ENCODE data around the gene NSUN3. TPM values are rescaled to one million over a fixed set of nuclear protein-coding genes. Genes with fewer than 3 reads are reported as not detected.

Gene NSUN3
- total RNA-seq, 1 donor, result 13.4 TPM

GRCh38 chr3:94069194-94069813, 6.4 kb downstream of the NSUN3 start:
- DNase-seq (ENCODE audit: insufficient read length, low spot score, missing footprints), result peak; percentile 27
- H2AFZ ChIP-seq (ENCODE audit: low read length), result peak overlapping the region; percentile 75
- H3K4me2 ChIP-seq (ENCODE audit: insufficient read depth, low read length), result peak overlapping the region; percentile 71
- no peaks in the 10 kb centered on the region for H4K20me1 ChIP-seq (ENCODE audit: insufficient read depth, low read length)
- peaks cover 23% of the 10 kb centered on the region for H3K79me2 ChIP-seq (ENCODE audit: insufficient read depth, low read length)
- TF ChIP-seq CTCF (IDR thresholded peaks at IDR 0.05; ENCODE audit: extremely low read depth, low read depth, low read length), result peak; percentile 59
- no peaks in the 10 kb centered on the region for H3K9me3 ChIP-seq (ENCODE audit: low read depth, low read length)
- no peaks in the 10 kb centered on the region for H3K36me3 ChIP-seq (ENCODE audit: insufficient read depth, low read length)
- H3K4me3 ChIP-seq (ENCODE audit: insufficient read depth, low read length), result peak overlapping the region; percentile 29
- no peaks in the 10 kb centered on the region for H3K27me3 ChIP-seq (ENCODE audit: insufficient read depth, low read length)
- peaks cover 7% of the 10 kb centered on the region for H3K4me1 ChIP-seq (ENCODE audit: insufficient read depth, low read length)
- peak overlapping the region; percentile 21 for H3K27ac ChIP-seq (ENCODE audit: low read depth, low read length)

GRCh38 chr3:94070341-94070911, 7.6 kb downstream of the NSUN3 start:
- H3K9me3 ChIP-seq (ENCODE audit: low read depth, low read length), result no peaks in the 10 kb centered on the region
- no peaks in the 10 kb centered on the region for H3K36me3 ChIP-seq (ENCODE audit: insufficient read depth, low read length)
- H3K4me3 ChIP-seq (ENCODE audit: insufficient read depth, low read length), result no peak overlapping the region
- no peak for TF ChIP-seq CTCF (IDR thresholded peaks at IDR 0.05; ENCODE audit: extremely low read depth, low read depth, low read length)
- H3K27ac ChIP-seq (ENCODE audit: low read depth, low read length), result no peak overlapping the region
- no peak overlapping the region for H3K4me2 ChIP-seq (ENCODE audit: insufficient read depth, low read length)
- H3K79me2 ChIP-seq (ENCODE audit: insufficient read depth, low read length), result peaks cover 14% of the 10 kb centered on the region
- no peak overlapping the region for H2AFZ ChIP-seq (ENCODE audit: low read length)
- no peak for DNase-seq (ENCODE audit: insufficient read length, low spot score, missing footprints)
- H3K27me3 ChIP-seq (ENCODE audit: insufficient read depth, low read length), result no peaks in the 10 kb centered on the region
- no peaks in the 10 kb centered on the region for H4K20me1 ChIP-seq (ENCODE audit: insufficient read depth, low read length)
- peaks cover 4% of the 10 kb centered on the region for H3K4me1 ChIP-seq (ENCODE audit: insufficient read depth, low read length)

GRCh38 chr3:94071713-94072284, 8.9 kb downstream of the NSUN3 start:
- no peaks in the 10 kb centered on the region for H3K9me3 ChIP-seq (ENCODE audit: low read depth, low read length)

More at GRCh38 chr3:94071713-94072284, 8.9 kb downstream of the NSUN3 start:
- no peaks in the 10 kb centered on the region for H3K36me3 ChIP-seq (ENCODE audit: insufficient read depth, low read length)
- no peak overlapping the region for H3K27ac ChIP-seq (ENCODE audit: low read depth, low read length)
- no peak for TF ChIP-seq CTCF (IDR thresholded peaks at IDR 0.05; ENCODE audit: extremely low read depth, low read depth, low read length)
- H3K79me2 ChIP-seq (ENCODE audit: insufficient read depth, low read length), result peaks cover 18% of the 10 kb centered on the region
- H3K4me3 ChIP-seq (ENCODE audit: insufficient read depth, low read length), result no peak overlapping the region
- no peaks in the 10 kb centered on the region for H3K27me3 ChIP-seq (ENCODE audit: insufficient read depth, low read length)
- H3K4me2 ChIP-seq (ENCODE audit: insufficient read depth, low read length), result no peak overlapping the region
- no peak overlapping the region for H2AFZ ChIP-seq (ENCODE audit: low read length)
- peaks cover 8% of the 10 kb centered on the region for H3K4me1 ChIP-seq (ENCODE audit: insufficient read depth, low read length)
- DNase-seq (ENCODE audit: insufficient read length, low spot score, missing footprints), result no peak
- H4K20me1 ChIP-seq (ENCODE audit: insufficient read depth, low read length), result no peaks in the 10 kb centered on the region

All from osteoblast (primary cell).